Gastrocnemius medialis (tissue), 4 donors: ENCODE data around the gene NADSYN1.

ENCODE experiments used
- POLR2A ChIP-seq, 2 donors: fragments of 450-650 bp; IDR thresholded peaks; one replicate each; pipeline ENCODE4 v1.6.1; 2017; ENCODE audit warnings: antibody characterized with exemption in 2 of 2, mild to moderate bottlenecking in 2 of 2, moderate library complexity in 2 of 2
- TF ChIP-seq, protein P1 (sequence below), 5 experiments: fragments of 450-650 bp in 3 of 5; fragments of 200-600 bp in 2 of 5; sonication (generic) in 2 of 5; IDR thresholded peaks in 4 of 5; conservative IDR thresholded peaks in 1 of 5; 1 replicate in 4 of 5; 2 replicates in 1 of 5; pipeline ENCODE4 v1.5.1; 2016 to 2019; ENCODE audit warnings: antibody characterized with exemption in 5 of 5, mild to moderate bottlenecking in 3 of 5, moderate library complexity in 3 of 5

DNA sequence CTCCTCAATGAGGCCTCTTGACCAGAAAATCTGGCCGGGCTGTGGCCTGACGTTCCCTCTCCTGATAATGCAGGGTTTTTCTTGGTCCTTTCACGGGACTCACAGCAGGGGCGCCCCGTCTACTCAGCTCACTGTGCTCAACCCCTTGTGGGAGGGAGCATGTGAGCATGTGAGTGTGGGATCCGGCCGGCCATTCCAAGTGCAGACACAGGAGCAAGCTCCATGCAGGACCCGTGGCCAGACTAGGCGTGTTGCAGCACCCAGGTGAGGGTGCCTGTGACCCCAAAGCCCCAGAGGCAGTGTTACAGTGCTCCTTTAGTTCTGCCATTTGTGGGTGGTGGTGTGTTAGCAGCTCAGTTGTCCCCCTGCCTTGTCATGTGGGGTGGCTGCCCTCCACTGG is 22.8 kb upstream of the NADSYN1 start:
- no peak for TF ChIP-seq POLR2A (IDR thresholded peaks at IDR 0.05)
- TF ChIP-seq, protein P1, sequence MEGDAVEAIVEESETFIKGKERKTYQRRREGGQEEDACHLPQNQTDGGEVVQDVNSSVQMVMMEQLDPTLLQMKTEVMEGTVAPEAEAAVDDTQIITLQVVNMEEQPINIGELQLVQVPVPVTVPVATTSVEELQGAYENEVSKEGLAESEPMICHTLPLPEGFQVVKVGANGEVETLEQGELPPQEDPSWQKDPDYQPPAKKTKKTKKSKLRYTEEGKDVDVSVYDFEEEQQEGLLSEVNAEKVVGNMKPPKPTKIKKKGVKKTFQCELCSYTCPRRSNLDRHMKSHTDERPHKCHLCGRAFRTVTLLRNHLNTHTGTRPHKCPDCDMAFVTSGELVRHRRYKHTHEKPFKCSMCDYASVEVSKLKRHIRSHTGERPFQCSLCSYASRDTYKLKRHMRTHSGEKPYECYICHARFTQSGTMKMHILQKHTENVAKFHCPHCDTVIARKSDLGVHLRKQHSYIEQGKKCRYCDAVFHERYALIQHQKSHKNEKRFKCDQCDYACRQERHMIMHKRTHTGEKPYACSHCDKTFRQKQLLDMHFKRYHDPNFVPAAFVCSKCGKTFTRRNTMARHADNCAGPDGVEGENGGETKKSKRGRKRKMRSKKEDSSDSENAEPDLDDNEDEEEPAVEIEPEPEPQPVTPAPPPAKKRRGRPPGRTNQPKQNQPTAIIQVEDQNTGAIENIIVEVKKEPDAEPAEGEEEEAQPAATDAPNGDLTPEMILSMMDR (IDR thresholded peaks at IDR 0.05 in 4 of 5, conservative IDR thresholded peaks at IDR 0.05 in 1 of 5) = no peak
